Esophagus squamous epithelium (tissue), 5 donors: ENCODE results near the gene MYH3. TPM values are rescaled to one million over a fixed set of nuclear protein-coding genes. Genes with fewer than 3 reads are reported as not detected.
A peak's percentile ranks its signal among the peaks of the same experiment; 100 is the strongest.

Source experiments
- DNase-seq: peaks from one replicate; lab custom pipeline; 2025; lab: John Stamatoyannopoulos, UW
- H3K27ac ChIP-seq, 4 donors: fragments of 200-600 bp; sonication (generic); one replicate each; pipeline ENCODE4 v1.5.1; 2016 to 2019; ENCODE audit warnings: mild to moderate bottlenecking in 1 of 4
- H3K27me3 ChIP-seq, 4 donors: fragments of 200-600 bp; sonication (generic); 1 replicate in 3 of 4; 2 replicates in 1 of 4; pipeline versions ENCODE4 v1.5.1 to v1.6.0; 2017 to 2021; ENCODE audit warnings: antibody characterized with exemption in 1 of 4
- H3K36me3 ChIP-seq, 3 donors: fragments of 200-600 bp; sonication (generic); one replicate each; pipeline ENCODE4 v1.5.1; 2016 to 2019
- H3K4me1 ChIP-seq, 3 donors: fragments of 200-600 bp; sonication (generic); one replicate each; pipeline ENCODE4 v1.5.1; 2017 to 2019
- H3K4me3 ChIP-seq, 4 donors: fragments of 200-600 bp; sonication (generic); 1 replicate in 3 of 4; 2 replicates in 1 of 4; pipeline ENCODE4 v1.5.1; 2016 to 2019; ENCODE audit warnings: mild to moderate bottlenecking in 2 of 4, moderate library complexity in 1 of 4
- H3K9me3 ChIP-seq, 3 donors: fragments of 200-600 bp; sonication (generic); one replicate each; pipeline ENCODE4 v1.5.1; 2016 to 2019
- POLR2A ChIP-seq, 4 donors: fragments of 450-650 bp; IDR thresholded peaks; one replicate each; pipeline ENCODE4 v1.6.1; 2017; ENCODE audit warnings: antibody characterized with exemption in 4 of 4, mild to moderate bottlenecking in 4 of 4, moderate library complexity in 3 of 4
- WGBS, 2 donors: methylation state at CpG; one replicate each; pipeline ENCODE4 v1.1.5; 2018; 5-methylcytosine and 5-hydroxymethylcytosine counted together
- intact Hi-C: fragments of 100-400 bp; cut with DNase I; formaldehyde crosslinking; loops from one replicate; pipeline ENCODE4 v1.15.0; 2022
- total RNA-seq, 4 donors: library from RNA; depleted of rRNA; stranded (reverse); fragments of >200 nt; gene quantifications; one replicate each; pipeline ENCODE4 v1.1.0, GENCODE V29; 2016
- TF ChIP-seq, protein P1 (sequence below), 6 experiments: fragments of 450-650 bp in 4 of 6; fragments of 200-600 bp in 2 of 6; sonication (generic) in 2 of 6; IDR thresholded peaks; one replicate each; pipeline ENCODE4 v1.5.1; 2016 to 2019; ENCODE audit warnings: antibody characterized with exemption in 6 of 6, mild to moderate bottlenecking in 4 of 6, moderate library complexity in 4 of 6
- donor health status: DM: yes; HTN: yes; CAD: no.

Gene MYH3
- total RNA-seq = 1 to 10 TPM in 2 of 4 donors, under 1 TPM in 1, not detected in 1; 0.64 to 1.6 (median 1.5) TPM

DNA sequence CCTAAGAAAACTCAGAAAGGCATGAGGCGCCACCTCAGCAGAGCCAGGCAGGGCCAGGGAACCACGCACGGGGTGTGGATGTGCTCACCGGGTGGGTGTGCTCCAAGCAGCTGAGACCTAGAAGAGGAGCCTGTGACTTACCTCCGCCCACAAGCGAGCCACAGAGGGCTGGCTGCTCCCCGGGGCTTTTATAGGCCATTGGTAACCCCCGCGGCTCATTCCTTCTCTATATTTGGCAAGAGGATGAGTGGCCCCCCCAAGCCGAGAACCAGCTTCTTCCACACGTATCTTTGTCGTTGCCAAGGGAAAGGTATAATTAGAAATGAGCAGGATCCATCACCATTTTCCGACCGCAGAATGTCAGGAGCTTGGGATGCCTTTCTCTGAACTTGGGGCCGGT lies at the start of gene MYH3:
Gene MYH3 (minus strand): TSS at position 162 of the 400 bp plus-strand sequence. CDS start 2,245 bp downstream, outside the sequence.
- Histone ChIP-seq H3K27me3 (no peaks in the 10 kb centered on the region), H3K4me1 (no peaks in the 10 kb centered on the region), H3K27ac (no peak within 1 kb of the TSS), H3K4me3 (no peak within 1 kb of the TSS), H3K9me3 (no peaks in the 10 kb centered on the region), H3K36me3 (peaks cover 0 to 10% (median 0%) of the 10 kb centered on the region in 3 donors)
- TF ChIP-seq, protein P1, sequence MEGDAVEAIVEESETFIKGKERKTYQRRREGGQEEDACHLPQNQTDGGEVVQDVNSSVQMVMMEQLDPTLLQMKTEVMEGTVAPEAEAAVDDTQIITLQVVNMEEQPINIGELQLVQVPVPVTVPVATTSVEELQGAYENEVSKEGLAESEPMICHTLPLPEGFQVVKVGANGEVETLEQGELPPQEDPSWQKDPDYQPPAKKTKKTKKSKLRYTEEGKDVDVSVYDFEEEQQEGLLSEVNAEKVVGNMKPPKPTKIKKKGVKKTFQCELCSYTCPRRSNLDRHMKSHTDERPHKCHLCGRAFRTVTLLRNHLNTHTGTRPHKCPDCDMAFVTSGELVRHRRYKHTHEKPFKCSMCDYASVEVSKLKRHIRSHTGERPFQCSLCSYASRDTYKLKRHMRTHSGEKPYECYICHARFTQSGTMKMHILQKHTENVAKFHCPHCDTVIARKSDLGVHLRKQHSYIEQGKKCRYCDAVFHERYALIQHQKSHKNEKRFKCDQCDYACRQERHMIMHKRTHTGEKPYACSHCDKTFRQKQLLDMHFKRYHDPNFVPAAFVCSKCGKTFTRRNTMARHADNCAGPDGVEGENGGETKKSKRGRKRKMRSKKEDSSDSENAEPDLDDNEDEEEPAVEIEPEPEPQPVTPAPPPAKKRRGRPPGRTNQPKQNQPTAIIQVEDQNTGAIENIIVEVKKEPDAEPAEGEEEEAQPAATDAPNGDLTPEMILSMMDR (IDR thresholded peaks at IDR 0.05) = no peak
- intact Hi-C loops = no loop called here
- 74 to 81% methylated on average over 6 to 13 of the region's 15 CpGs for WGBS, 2 donors
- no peak for DNase-seq

DNA sequence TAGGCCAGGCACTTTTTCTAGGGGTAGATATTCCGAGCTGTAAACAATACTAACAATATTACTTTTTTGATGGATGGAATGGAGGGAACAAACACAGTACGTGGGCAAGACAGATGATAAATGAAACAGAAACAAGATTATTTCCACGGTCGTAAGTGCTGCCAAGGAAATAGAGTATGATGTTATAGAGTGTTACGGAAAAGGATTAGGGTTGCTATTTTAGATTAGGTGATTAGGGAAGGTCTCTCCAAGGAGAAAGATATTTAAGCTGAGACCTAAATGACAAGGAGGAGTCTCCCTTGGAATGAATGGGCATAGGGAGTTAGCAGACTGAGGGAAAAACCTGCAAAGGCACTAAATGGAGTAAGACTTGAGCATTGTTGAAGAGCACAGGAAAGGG lies 48.6 kb upstream of the MYH3 start:
- Histone ChIP-seq H3K4me1 (peaks cover 0 to 6% (median 0%) of the 10 kb centered on the region in 3 donors), H3K27me3 (no peaks in the 10 kb centered on the region), H3K27ac (no peak overlapping the region), H3K9me3 (no peaks in the 10 kb centered on the region), H3K36me3 (peaks cover 0 to 61% (median 5%) of the 10 kb centered on the region in 3 donors), H3K4me3 (no peak overlapping the region)
- no peak for DNase-seq
- 77 to 79% methylated on average over 5 of the region's 5 CpGs for WGBS, 2 donors
- intact Hi-C loops = no loop called here
- no peak for TF ChIP-seq POLR2A (IDR thresholded peaks at IDR 0.05)
- TF ChIP-seq, protein P1 (IDR thresholded peaks at IDR 0.05) = no peak

DNA sequence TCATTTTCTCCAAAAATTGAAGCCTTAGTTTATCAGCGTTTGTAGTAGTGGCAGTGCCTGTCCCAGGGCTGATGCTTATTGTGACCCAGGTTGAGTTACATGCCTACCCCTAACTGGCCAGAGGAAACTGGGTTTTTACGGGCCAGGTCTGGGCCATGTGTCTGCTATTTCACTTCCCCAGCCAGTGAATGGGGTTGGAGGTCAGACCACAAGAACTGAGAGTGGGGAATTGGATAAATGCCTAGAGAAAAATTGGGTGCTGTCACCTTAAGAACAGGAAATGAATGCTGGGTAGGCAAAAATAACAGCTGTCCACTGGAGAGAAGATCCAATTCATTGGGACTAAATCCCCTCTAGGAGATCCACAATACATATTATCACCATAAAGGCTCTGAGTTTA lies 45.5 kb upstream of the MYH3 start:
- no peaks in the 10 kb centered on the region for H3K27me3 ChIP-seq
- DNase-seq = no peak
- peaks cover 0 to 29% (median 7%) of the 10 kb centered on the region in 3 donors for H3K4me1 ChIP-seq
- H3K4me3 ChIP-seq = no peak overlapping the region
- WGBS, 2 donors = 66 to 68% methylated on average over 2 of the region's 2 CpGs
- peaks cover 0 to 30% (median under 1%) of the 10 kb centered on the region in 3 donors for H3K36me3 ChIP-seq
- H3K9me3 ChIP-seq = no peaks in the 10 kb centered on the region
- intact Hi-C loops = no loop called here
- no peak for TF ChIP-seq POLR2A (IDR thresholded peaks at IDR 0.05)
- TF ChIP-seq, protein P1 (IDR thresholded peaks at IDR 0.05) = no peak
- no peak overlapping the region for H3K27ac ChIP-seq

DNA sequence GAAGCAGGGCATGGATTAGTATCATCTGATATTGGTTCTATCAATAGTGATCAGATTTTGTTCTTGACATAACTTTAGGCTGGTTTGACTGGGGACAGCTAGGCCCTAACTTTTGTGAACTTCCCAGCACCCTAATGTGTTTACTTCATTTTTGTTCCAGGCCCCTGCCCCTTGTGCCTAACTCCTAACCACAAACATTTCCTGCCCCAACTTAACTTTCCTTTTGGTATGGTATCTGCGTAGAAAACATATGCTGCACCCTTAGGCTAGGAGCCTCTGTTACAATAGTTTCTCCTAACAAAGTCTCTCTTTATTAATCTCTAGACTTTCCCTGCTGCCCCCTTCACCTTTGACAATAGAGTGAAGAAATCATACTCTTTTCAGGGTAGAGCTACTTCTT lies 42.7 kb upstream of the MYH3 start:
- H3K4me1 ChIP-seq = peaks cover 0 to 50% (median 19%) of the 10 kb centered on the region in 3 donors
- no peak for TF ChIP-seq POLR2A (IDR thresholded peaks at IDR 0.05)
- TF ChIP-seq, protein P1 (IDR thresholded peaks at IDR 0.05) = no peak
- 79 to 84% methylated on average over 1 of the region's 1 CpG for WGBS, 2 donors

DNA sequence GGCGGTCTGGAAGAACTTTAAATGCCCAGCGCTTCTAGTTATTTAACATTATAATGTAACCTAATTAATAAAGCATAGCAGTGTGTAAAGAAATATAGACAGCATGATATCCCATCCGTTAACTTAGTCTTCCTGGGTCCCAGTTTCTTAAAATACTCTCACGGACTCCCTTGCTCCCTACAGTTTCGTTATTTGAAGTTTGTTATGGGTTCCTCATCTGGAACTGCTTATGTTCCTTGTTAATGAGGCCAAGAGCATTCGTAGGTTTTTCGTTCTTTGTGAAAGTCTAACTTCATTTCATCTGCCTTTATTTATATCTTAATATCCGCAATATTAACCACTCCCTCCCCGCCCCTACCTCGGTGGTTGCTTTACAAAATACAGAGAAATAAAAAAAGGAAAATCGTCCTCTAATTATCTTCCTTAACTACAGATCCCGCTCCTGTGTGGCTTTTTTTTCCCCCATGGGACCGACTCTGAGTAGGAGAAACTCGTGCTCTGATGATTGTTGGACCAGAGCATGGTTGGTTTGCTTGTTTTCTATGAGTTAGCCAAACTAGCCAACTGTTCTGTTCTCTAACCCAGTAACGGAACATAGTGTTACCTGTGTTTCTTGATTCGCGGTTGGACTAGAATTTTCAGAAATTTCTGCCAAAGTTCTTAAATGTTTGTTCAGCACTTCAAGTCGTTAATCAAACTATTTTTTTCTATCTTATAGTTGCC lies 41.1 kb upstream of the MYH3 start:
- Histone ChIP-seq H3K4me1 (peaks cover 0 to 50% (median 19%) of the 10 kb centered on the region in 3 donors), H3K4me3 (peak overlapping the region; percentile 83 to 97 (median 93)), H3K36me3 (peaks cover 0 to 21% (median 0%) of the 10 kb centered on the region in 3 donors), H3K27ac (peak overlapping the region; percentile 94 to 98 (median 96)), H3K9me3 (no peaks in the 10 kb centered on the region), H3K27me3 (no peaks in the 10 kb centered on the region)
- intact Hi-C loops = no loop called here
- TF ChIP-seq, protein P1 (IDR thresholded peaks at IDR 0.05) = no peak
- TF ChIP-seq POLR2A (IDR thresholded peaks at IDR 0.05) = no peak
- no peak for DNase-seq
- 3 to 5% methylated on average over 18 of the region's 18 CpGs for WGBS, 2 donors

More for the DNA sequence above, 42.7 kb upstream of the MYH3 start:
- H3K4me3 ChIP-seq = no peak overlapping the region
- H3K27me3 ChIP-seq = no peaks in the 10 kb centered on the region
- no peaks in the 10 kb centered on the region for H3K9me3 ChIP-seq
- no peak overlapping the region for H3K27ac ChIP-seq
- intact Hi-C loops = no loop called here
- no peak for DNase-seq
- H3K36me3 ChIP-seq = peaks cover 0 to 8% (median 0%) of the 10 kb centered on the region in 3 donors
